GM19395 (cell line): ENCODE data around the gene LRRC43.
"Not testable (repeated sequence)": the region's sequence is repeated elsewhere in the genome, so short reads cannot be mapped to it uniquely, and the experiment has no call there.

Experiments
- ATAC-seq: cut with Tn5 transposase; IDR thresholded peaks from one replicate; pipeline ENCODE4 v1.9.1; 2021; ENCODE audit warnings: mild to moderate bottlenecking, moderate library complexity; ENCODE audit not compliant: unreplicated experiment

Gene LRRC43

GRCh38 chr12:122190842-122191668 lies 8.1 kb downstream of the LRRC43 start:
- ATAC-seq = no peak

GRCh38 chr12:122192441-122192840 lies 9.5 kb downstream of the LRRC43 start:
- no peak for ATAC-seq

DNA sequence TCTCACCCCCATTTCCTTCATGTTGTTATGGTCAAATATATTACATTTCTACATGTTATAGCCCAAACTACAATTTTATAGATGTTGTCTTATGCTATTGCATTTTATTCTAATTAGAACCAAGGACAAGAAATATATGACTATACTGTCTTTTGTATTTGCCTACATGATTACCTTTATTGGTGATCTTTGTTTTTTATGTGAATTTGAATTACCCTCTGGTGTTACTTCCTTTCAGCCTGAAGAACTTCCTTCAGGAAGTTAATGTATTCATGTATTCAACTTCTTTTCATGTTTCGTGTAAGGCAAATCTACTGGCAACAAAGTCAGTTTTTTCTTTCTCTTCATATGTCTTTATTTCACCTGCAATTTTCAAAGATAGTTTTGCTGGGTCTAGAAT lies 11.9 kb downstream of the LRRC43 start:
- ATAC-seq = no peak

DNA sequence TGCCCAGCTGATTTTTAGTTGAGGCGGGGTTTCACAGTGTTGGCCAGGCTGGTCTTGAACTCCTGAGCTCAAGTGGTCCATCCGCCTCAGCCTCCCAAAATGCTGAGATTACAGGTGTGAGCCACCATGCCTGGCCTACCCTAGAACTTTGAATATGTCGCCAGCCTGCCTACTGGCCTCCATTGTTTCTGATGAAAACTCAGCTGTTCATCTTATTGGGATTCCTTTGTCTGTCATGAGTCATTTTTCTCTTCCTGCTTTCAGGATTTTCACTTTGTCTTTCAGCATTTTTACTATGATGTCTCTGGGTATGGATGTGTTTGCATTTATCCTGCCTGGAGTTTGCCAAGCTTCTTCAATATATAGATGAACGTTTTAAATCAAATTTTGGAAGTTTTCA lies 12.5 kb downstream of the LRRC43 start:
- no peak for ATAC-seq

- no peak for ATAC-seq
Observed at GRCh38 chr12:122197612-122197966, 14.7 kb downstream of the LRRC43 start.

DNA sequence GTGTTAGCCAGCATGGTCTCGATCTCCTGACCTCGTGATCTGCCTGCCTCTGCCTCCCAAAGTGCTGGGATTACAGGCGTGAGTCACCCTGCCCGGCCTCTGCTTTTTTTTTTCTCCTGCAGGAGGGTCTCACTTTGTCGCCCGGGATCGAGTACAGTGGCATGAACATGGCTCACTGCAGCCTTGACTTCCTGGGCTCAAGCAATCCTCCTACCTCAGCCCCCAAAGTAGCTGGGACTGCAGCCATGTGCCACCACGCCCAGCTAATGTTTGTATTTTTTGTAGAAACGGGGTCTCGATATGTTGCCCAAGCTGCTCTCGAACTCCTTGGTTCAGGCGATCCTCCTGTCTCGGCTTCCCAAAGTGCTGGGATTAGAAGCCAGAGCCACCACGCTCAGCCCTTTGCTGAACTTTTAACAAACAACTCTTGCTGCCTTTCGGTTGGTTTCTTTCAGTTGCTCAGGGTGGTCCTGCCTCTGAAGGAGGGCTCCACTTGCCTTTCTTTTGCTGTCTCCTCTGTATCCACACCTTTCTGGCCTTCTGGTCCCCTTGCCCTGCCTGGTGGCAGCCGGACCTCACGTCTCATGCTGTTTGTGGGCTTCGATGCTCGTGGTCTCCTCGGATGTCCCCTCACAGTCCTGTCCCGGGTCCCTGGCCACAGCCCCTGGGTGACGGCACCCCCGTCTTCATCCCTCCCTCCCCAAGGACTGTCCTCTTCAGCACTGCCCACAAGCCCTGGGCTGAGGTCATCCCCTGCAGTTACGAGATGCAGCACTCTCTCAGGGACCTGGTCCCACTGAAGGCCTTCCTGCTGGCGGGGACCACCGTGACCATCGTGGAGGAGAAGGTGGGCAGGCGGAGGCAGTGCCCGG lies 16.8 kb downstream of the LRRC43 start:
- no peak for ATAC-seq

DNA sequence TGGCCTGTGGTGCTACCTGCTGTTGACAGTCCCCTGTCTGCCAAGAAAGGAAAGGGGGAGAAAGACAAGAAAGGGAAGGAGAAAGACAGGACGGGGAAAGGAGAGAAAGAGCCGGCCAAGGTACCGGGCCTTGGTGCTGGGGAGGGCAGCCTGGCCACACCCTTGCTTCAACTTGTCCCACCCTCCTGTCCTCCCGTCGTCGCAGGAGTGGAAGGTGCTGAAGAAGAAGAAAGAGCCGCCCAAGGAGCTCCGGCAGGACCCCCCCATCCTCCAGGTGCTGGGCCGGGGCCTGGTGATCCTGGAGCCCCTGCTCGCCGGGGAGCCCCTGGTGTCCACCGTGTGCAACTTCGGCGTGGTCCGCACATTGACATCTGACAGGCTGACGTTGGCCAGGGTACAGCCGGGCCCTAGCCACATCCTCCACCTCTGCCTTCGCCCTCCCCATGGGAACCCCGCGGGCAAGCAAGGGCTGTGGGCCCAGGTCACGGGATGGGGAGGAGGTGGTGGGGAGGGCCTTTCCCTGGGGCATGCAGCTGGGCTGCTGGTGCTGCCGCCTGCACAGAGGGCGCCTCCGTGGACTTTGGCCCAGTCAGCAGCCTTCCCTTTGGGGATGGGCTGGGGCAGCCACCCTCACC lies 17.7 kb downstream of the LRRC43 start:
- no peak for ATAC-seq

DNA sequence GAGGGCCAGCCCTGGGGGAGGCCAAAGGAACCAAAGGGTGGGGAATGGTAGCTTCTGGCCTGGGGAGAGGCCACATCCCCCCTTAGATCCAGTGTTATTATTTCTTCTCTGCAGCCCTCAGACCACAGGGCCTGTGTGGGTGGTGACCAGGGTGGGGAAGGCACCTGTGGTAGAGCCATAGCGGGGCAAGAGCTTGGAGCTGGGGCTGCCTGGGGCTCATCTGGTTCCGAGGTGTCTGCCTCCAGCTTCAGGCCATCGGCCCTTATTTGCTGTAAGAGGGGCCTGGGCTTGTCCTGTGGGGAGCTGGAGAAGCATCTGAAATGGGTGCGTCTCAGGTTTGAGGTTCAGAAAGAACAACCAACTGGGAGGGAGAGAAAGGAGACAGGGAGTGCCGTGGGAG lies 18.5 kb downstream of the LRRC43 start:
- ATAC-seq = no peak

- ATAC-seq = no peak
Observed at GRCh38 chr12:122202017-122202416, 19.1 kb downstream of the LRRC43 start.

- ATAC-seq = not testable (repeated sequence)
Observed at GRCh38 chr12:122202811-122203210, 19.9 kb downstream of the LRRC43 start.

DNA sequence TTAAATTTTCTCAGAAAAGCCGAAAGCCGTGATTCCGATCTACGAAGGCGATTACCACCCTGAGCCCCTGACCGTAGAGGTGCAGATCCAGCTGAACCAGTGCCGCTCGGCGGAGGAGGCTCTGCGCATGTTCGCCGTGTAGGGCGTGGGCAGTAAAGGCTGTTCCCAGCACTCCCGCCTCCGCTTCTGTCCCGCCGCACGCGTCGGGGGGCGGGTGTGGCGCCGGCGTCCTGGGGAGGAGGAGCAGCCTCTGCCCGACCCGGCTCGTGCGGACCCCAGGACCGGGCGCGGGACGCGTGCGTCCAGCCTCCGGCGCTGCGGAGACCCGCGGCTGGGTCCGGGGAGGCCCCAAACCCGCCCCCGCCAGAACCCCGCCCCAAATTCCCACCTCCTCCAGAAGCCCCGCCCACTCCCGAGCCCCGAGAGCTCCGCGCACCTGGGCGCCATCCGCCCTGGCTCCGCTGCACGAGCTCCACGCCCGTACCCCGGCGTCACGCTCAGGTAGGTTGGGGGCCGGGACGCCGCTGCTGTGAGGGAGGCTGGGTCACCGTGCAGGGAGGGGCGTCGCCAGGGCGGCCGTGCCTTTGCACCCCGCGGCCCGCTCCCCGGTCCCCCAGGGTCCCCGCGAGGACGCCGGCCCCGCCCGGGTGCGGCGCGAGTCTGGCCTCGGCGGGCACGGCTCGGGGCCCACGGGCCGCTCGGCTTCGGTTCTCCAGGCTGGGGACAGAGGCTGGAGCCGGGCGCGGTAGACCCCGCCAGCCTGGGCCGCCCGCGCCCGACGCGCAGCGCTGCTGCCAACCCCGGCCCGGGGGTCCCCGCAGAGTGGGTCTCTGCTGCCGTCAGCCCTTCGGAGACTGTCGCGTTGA lies 20.6 kb downstream of the LRRC43 start, which contains the start of gene B3GNT4:
Gene B3GNT4 (plus strand): TSS at position 409 of the 866 bp plus-strand sequence. CDS start 910 bp downstream, outside the sequence.
- no peak for ATAC-seq

GRCh38 chr12:122204167-122205052 lies 21.5 kb downstream of the LRRC43 start:
- no peak for ATAC-seq

DNA sequence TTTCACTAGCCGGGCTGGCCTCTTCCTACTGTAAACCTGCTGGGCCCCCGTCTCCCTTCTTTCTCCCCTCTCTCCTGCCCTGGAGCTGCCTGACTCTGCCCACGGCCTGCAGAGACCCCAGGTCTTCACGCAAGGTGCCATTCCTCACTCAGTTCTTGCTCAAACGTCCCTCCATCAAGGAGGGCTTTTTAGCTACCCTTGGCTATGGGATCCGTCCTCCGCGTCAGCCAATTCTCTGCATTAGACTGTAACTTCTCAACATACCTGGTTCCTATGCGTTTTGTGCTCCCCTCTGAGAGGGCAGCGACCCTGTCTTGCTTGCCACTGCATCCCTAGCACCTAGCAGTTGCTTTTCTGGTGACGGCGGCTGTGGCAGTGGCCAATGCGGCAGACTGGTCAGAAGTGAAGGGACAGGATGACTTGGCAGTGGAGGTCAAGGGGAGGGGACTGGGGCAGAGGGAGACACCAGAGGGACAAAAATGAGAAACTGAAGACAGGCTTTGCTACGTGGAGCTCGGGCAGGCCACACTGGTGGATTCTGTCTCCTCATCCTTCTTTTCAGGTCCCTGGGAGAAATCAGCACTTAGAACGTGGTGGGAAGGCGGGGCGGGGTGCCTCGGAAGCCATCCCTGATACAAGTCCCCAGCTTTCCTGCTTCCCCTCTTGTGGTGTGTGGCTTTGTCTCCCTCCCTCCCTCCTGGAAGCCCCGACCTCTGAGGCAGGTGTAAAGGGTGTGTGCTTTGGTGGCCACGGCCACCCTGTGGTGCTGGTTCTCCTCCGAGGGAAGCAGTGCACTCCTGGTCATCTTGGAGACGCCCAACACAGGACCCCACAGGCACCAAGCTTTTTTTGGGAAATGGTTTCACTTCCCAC lies 22.4 kb downstream of the LRRC43 start:
- no peak for ATAC-seq

- ATAC-seq = no peak
Observed at GRCh38 chr12:122206111-122206881, 23.4 kb downstream of the LRRC43 start.

DNA sequence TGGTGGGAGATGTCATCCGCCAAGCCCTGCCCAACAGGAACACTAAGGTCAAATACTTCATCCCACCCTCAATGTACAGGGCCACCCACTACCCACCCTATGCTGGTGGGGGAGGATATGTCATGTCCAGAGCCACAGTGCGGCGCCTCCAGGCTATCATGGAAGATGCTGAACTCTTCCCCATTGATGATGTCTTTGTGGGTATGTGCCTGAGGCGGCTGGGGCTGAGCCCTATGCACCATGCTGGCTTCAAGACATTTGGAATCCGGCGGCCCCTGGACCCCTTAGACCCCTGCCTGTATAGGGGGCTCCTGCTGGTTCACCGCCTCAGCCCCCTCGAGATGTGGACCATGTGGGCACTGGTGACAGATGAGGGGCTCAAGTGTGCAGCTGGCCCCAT lies 24.1 kb downstream of the LRRC43 start:
- ATAC-seq = no peak

DNA sequence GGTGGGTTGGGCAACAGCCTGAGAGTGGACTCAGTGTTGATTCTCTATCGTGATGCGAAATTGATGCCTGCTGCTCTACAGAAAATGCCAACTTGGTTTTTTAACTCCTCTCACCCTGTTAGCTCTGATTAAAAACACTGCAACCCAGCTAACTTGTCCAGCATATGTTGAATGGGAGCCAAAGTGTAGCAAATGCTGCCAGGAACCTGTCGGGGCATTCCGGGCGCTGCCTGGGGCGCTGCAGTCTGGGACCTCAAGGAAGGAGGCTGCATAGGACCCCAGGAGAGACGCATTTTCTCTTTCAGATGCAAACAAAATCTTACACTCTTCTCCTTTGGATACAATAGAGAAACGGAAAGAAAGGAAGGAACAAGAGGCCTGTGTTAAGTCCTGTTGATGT lies 24.5 kb downstream of the LRRC43 start:
- ATAC-seq = no peak

GRCh38 chr12:122208073-122208820 lies 25.3 kb downstream of the LRRC43 start:
- no peak for ATAC-seq
